SH-SY5Y (cell line): ENCODE results near the gene SEL1L.

Source experiments
- GATA2 ChIP-seq: IDR thresholded peaks from 2 replicates; pipeline ENCODE4 v1.6.1; 2011; ENCODE audit warnings: mild to moderate bottlenecking, low read depth, low read length
- GATA3 ChIP-seq: IDR thresholded peaks from 2 replicates; pipeline ENCODE4 v1.6.1; 2011; ENCODE audit warnings: low read depth, mild to moderate bottlenecking, low read length, moderate library complexity

Gene SEL1L

DNA sequence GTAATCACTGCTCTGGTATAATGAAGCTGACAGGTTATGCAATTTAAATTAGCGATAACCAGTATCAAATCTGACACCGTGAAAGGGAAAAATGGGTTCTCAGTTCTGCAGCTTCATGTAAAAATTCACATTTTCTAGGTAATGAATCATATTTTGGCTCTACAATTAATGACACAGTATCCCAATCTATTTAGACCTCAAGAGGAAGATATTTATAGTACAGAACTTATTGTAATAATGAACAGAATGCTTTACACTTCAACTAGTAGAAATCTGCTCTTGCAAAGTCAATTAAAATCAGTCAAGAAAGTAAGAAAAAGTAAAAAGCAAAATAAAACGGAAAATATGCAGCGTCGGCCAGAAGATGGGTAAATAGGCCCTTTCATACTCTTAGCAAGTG lies 24.3 kb downstream of the SEL1L start:
- TF ChIP-seq GATA2 (no peak), GATA3 (no peak)

DNA sequence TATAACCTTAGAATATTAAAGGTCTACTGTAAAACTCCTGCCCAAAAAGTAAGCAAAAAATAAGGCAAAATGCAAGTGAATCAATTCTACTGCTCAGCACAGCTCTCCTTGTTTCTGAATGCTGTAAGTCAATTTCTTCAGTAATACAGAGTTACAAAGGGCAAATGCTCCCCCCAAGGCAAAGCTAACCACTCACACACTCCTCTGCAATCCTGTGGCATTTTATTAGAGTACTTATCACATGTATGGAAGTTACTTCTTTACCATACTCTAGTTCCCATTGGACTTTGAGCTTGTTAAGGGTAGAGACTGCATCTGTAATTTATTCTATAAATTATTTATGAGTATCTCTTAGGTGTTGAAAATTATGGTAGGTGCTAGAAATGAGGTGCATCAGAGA lies 27.2 kb downstream of the SEL1L start:
- no peak for TF ChIP-seq GATA2
- TF ChIP-seq GATA3, result no peak

DNA sequence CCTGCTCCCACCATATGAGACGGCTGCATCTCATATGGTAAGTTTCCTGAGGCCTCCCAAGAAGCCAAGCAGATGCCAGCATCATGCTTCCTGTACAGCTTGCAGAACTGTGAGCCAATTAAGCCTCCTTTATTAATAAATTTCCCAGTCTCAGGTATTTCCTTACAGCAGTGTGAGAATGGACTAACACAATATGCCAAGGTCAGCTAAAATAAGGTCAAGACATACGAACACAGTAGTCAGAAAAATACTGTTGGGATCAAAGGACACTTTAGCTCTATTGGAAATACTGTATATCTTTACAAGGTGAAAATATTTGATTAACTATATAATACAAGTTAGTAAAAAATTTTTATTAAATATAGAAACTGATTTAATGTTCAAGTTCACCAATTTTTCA lies 28.8 kb downstream of the SEL1L start:
- TF ChIP-seq GATA2, result no peak
- TF ChIP-seq GATA3, result no peak

DNA sequence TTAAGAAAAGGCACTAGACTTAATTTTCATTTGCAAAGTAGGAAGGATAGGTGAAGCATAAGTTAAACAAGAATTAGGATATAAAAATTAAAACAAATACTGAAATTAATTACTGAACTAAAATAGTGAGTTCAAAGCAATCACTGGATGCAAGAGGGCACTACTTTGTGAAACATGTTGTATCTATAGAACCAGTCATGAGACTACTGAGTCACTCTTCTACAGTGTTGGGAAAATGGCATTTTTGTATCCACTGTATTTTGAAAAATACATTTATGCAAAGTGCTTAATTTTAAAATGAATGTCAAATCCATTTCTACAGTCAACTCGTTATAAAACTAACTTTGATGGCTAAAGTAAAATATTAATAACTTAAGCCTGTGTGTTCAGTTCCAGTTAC lies 47.9 kb downstream of the SEL1L start:
- TF ChIP-seq GATA2, result no peak

DNA sequence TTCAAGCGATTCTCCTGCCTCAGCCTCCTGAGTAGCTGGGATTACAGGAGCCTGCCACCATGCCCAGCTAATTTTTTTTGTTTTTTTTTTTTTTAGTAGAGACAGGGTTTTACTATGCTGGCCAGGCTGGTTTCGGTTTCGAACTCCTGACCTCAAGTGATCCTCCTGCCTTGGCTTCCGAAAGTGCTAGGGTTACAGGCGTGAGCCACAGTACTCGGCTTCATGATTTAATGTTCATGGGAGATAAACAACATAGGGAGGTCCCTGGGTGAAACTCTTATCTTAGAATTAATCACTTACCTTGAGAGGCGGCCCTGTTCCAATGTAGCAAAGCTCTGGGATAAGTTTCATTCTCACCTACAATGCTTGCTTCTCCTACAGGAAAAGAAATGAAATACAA lies 48.3 kb downstream of the SEL1L start:
- TF ChIP-seq GATA3 (no peak), GATA2 (no peak)

DNA sequence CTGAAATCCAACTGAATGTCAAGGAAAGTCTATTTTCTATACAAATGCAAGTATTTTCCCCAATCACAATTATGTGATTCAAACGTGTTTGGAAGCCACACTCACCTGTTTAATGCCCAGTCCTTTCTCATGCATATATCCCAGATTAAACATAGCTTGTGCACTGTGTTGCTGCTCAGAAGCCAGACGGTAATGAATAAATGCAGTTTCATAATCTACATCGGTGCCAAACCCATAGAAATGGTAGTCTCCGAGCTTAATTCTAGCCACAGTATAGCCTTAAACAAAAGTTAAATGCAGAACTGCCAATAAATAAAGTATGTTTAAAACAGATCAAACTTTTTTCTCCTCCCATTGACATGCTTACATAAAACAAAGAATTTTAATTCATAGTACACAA lies 49.5 kb downstream of the SEL1L start:
- TF ChIP-seq GATA3, result no peak
- TF ChIP-seq GATA2, result no peak

DNA sequence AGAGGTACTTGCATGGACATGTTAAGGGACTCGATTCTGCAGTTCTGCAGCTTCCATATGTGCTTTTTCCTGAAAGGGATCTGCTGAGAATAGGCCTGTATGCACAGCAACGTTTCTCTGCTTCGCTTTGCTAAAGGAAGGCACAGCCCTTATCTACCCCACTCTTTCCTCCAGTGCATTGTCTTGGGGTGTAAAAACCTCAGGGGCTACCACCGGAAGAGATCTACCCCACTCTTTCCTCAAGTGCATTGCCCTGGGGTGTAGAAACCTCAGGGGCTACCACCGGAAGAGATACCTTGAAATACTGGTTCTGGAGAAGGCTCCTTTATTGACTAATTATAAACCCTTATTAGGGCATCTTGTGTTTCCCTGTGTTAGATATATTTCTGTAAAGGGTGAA lies 52.9 kb downstream of the SEL1L start:
- TF ChIP-seq GATA3, result no peak
- TF ChIP-seq GATA2, result no peak

DNA sequence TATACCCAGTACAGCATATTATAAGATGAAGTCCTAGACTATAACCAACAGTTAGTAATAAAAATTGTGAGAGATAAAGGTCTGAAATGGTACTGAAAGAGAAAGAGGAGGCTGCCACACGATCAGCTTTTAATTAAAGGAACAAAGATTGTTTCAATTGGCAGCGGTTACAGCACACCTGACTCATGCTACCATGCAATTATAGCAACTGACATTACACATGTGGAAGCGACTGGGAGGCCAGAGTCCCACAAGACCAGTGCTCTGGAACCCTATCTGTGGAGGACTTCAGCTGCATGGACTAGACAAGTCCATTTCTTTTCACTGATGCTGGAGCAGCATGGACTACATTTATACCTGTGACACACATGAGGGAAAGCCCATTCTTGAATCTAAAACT lies 55.2 kb downstream of the SEL1L start:
- TF ChIP-seq GATA3 (no peak), GATA2 (no peak)

DNA sequence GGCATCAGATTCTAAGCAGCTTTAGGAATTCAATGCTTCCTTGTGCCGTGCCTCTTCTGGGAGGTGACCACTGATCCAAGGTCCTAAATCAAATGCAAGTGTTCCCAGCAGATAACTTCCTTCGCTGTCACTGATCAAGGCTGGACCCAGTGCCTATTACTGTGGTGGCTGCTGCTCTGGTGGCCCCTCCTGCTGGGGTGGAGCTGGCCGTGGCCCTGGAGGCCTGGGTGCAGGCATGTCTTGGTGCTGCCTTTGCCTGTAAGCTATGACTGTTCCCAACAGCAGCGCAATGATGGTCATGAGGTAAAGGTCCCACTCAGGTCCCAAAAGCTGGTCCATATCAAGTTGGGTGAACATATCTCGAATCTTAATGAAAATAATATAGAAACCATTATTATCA lies 56.8 kb downstream of the SEL1L start:
- TF ChIP-seq GATA2, result no peak
- no peak for TF ChIP-seq GATA3

DNA sequence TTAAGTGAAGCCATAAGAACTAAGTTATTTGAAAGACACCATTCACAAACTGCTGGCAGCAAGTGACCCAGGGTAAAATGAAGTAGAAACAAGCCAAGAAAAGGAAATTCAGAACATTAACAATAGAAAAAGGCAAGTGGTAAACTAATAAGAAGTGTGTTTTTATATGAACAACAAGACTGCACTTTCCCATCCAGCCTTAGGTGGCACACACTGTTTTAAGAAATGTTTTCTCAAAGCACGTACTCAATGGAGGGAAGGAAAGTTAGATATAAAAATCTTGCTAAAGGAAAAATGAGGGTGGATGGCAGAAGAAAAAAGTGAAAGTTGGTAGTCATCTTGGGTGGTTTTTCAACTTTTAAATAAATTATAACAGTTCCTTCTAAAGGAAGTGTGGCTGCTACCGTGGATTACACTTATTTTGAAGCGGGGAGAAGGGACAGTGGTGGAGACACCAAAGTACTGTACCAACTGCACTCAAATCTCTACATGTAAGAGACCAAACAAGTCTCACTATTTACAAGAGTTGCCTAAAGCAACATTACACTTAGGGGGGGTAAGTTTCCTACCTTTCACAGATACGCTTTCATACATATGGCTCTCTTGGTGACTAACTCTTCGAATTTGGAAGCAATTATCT lies 58.8 kb downstream of the SEL1L start:
- TF ChIP-seq GATA3, result no peak
- no peak for TF ChIP-seq GATA2

DNA sequence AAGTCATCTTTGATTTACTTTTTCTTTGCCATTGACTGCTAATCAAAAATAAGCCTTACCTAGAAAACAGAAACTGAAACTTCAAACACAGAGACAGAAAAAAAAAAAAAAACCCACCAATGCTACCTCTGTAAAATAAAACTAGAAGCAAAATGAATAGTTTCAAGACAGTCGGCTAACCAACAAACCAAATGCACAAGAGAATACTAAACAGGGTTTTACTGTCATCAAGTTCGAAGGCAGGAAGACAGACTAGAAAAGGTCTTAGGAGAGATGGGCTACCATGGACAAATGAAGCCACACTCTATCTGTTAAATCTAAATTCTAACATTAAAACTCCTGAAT lies 59.5 kb downstream of the SEL1L start:
- TF ChIP-seq GATA3, result no peak
- TF ChIP-seq GATA2, result no peak

DNA sequence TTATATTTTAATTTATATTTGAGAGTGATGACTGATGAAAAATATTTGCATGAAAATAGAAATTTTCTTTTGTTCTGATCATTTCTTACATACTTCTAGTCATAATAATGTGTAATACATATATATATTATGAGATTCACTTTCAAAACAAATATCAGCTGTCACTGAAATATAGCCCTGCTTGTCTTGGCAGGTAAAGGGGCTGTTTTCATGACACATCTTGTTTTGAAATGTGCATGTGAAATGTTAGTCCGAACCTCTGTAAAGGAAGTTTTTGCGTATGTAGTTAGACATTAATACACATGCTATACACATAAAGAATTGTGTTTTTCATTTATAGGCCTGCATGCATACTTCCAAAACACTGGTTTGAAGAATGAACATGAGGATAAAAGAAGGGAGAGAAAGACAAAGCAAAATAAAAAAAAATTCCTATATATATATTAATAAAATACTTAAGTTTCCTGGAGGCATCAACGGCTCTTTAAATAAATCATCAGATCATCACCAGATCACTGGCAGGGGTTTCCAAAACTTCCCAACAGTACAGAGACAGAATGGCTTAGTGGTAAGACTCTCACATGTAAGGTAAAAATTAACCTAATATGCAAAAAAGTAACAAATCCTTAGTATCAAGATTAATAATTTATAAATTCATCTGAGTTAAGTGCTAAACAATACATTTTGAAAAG lies 60.1 kb downstream of the SEL1L start:
- TF ChIP-seq GATA2 (no peak), GATA3 (no peak)

DNA sequence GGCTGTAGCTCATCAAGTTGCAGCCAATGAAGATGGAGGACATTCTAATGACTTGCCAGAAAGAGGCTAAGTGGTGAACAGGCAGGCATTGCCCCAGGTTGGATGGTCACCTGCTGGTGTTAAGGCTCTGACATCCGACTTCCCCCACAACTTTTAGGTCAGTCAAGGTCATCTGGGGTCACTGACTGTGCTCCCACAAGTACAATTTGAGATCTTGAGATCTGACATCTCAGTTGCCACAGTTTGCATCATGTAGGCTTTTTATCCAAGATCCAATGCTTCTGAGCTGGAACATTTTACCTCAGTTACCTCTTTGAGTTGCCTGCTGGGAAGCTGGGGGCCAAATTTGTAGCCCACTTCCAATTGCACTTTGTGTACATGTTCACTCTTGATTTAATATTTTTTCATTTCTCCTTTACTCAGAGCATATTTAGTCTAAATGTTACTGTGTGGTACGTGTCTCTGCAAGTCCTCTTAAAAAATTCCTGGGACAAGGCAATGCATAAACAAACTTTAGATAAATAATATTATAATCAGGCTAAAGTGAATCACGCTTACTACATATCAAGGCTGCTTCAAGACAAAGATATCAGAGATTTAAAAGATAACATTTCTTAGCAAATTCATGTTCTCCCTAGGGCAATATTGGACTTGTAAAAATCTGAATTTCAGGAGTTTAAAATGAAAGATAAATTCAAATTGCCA lies 61.4 kb downstream of the SEL1L start:
- TF ChIP-seq GATA2, result no peak
- TF ChIP-seq GATA3, result no peak

DNA sequence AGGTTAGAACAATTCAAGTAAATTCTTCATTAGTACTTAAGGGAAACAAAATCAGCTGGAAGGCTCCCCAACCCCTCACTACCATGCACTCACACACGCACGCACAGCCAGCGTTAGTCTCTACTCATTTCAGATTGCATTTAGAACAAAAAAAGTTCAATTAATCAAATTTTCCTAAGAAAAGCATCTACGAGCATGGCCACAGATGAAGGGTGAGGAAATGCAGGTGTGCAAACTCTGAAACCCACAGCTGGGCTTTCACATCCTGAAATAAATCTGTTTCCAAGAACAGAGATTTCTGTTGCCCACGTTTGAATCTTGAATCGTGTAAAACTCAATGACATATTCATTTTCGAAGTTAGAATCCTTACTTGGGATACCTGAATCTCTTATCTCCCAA lies 62.6 kb downstream of the SEL1L start:
- TF ChIP-seq GATA3 (no peak), GATA2 (no peak)

DNA sequence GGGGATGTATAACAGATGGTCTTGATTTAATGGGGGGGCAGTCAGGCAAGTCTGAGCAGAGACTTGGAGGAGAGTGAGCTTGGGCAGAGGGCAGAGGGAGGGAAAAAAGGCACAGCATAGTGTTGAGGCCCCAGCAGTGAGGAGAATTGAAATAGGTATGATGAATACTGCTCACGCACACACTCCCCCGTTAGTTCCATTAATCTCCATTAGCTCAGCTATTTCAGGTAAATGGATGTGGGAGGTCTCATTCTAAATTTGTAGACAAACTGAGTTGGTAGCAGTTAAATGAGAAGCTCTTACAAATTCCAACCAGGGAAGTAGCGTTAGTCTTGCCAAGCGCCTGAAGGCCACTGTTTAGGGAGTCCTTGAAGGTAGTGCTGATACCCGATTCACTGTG lies 66.8 kb downstream of the SEL1L start:
- TF ChIP-seq GATA3 (no peak), GATA2 (no peak)

DNA sequence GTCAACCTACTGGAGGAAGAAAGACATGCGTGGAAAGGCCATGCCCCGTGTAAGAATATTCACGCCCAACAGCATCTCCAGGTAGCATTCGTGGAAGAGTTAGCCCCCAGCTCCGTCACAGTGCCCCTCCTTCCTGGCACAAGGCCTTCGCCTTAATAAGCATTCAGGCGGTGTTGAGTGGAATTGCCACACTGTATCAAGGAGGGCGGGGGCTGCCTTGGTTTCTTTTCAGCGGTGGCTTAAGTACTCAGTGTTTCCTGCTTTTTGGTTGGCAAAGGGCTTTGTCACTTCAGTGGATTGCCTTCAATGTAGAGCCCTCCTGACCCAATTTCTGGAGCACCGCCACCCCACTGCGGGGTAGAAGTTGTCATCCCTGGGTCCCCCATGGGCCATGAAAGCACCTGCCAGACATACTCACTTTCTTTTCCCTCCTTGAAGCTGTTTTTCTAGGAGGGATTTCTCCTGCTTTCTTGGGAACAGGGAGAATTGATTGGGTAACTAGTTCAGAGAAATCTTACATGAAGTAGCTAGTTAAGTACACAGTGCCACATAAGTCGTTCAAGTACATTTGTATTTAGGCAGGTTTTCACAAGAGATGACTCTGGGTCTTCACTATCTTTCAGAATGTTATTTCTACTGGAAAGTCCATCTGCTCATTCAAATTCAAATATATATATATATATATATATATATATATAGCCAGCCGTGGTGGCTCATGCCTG lies 68.0 kb downstream of the SEL1L start:
- TF ChIP-seq GATA3 (no peak), GATA2 (no peak)
